Fibroblast of lung (primary cell): ENCODE data around the gene SPAG9.

Experiments used
- EZH2 ChIP-seq: IDR thresholded peaks from 2 replicates; pipeline ENCODE4 v1.5.1; 2012; ENCODE audit warnings: low read length, control low read depth, mild to moderate bottlenecking; ENCODE audit errors: missing control alignments
- TF ChIP-seq, protein P1 (sequence below), 2 donors: IDR thresholded peaks in 1 of 2; conservative IDR thresholded peaks in 1 of 2; 1 replicate in 1 of 2; 2 replicates in 1 of 2; pipeline ENCODE4 v1.5.1; 2011 to 2012; ENCODE audit warnings: low read length in 2 of 2, control low read depth in 1 of 2, inconsistent platforms in 1 of 2, low read depth in 1 of 2, mild to moderate bottlenecking in 1 of 2

- TF ChIP-seq, protein P1, sequence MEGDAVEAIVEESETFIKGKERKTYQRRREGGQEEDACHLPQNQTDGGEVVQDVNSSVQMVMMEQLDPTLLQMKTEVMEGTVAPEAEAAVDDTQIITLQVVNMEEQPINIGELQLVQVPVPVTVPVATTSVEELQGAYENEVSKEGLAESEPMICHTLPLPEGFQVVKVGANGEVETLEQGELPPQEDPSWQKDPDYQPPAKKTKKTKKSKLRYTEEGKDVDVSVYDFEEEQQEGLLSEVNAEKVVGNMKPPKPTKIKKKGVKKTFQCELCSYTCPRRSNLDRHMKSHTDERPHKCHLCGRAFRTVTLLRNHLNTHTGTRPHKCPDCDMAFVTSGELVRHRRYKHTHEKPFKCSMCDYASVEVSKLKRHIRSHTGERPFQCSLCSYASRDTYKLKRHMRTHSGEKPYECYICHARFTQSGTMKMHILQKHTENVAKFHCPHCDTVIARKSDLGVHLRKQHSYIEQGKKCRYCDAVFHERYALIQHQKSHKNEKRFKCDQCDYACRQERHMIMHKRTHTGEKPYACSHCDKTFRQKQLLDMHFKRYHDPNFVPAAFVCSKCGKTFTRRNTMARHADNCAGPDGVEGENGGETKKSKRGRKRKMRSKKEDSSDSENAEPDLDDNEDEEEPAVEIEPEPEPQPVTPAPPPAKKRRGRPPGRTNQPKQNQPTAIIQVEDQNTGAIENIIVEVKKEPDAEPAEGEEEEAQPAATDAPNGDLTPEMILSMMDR (conservative IDR thresholded peaks at IDR 0.05 in 1 of 2, IDR thresholded peaks at IDR 0.05 in 1 of 2; ENCODE audit: low read depth in 1 of 2, low read length in 2 of 2), result no peak
- no peak for TF ChIP-seq EZH2
These were observed 166.7 kb downstream of the SPAG9 start for GRCh38 chr17:50953831-50954601.
